Measurements from ENCODE around the gene TESK2.
"Not testable (repeated sequence)": the region's sequence is repeated elsewhere in the genome, so short reads cannot be mapped to it uniquely, and the experiment has no call there.

Gene TESK2

GRCh38 chr1:45467353-45467752 is 23.6 kb downstream of the TESK2 start:
- not testable (repeated sequence) for DNase-seq

GRCh38 chr1:45465277-45465676 is 25.7 kb downstream of the TESK2 start:
- no peak for DNase-seq

- no peak for DNase-seq
Observed at GRCh38 chr1:45458894-45459293, 32.1 kb downstream of the TESK2 start.

- DNase-seq = no peak
Observed at GRCh38 chr1:45456531-45456930, 34.4 kb downstream of the TESK2 start.

DNA sequence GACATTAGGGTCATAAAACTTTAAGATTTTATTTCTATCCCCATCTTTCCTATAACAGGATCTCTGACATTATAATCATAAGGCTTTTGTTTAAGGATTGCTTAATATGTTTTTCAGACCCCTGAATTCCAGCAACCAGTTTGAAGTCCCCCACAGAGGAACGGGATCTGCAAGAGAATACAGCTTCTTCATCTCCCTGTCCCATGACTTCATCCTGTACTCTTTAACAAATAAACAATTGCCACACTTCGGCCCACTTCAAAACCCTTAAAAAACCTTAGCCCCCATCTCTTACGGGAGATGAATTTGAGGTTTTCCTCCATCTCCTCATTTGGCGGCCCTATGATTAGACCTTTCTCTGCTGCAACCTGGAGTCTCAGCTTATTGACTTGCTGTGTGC is 35.8 kb downstream of the TESK2 start:
- DNase-seq = no peak

DNA sequence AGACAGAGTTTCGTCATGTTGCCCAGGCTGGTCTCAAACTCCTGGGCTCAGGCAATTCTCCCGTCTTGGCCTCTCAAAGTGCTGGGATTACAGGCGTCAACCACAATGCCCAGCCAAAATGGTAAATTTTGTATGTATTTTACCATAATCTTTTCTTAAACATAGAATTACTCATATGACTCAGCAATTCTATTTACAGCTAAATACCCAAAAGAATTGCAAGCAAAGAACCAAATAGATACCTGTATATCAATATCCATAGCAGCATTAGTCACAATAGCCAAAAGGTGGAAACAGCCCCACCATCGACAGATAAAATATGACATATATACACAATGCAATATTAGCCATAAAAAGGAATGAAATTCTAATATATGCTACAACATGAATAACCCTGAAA is 36.5 kb downstream of the TESK2 start:
- no peak for DNase-seq

GRCh38 chr1:45452503-45452902 is 38.5 kb downstream of the TESK2 start:
- DNase-seq = no peak

GRCh38 chr1:45448357-45448756 is 42.6 kb downstream of the TESK2 start:
- no peak for DNase-seq

DNA sequence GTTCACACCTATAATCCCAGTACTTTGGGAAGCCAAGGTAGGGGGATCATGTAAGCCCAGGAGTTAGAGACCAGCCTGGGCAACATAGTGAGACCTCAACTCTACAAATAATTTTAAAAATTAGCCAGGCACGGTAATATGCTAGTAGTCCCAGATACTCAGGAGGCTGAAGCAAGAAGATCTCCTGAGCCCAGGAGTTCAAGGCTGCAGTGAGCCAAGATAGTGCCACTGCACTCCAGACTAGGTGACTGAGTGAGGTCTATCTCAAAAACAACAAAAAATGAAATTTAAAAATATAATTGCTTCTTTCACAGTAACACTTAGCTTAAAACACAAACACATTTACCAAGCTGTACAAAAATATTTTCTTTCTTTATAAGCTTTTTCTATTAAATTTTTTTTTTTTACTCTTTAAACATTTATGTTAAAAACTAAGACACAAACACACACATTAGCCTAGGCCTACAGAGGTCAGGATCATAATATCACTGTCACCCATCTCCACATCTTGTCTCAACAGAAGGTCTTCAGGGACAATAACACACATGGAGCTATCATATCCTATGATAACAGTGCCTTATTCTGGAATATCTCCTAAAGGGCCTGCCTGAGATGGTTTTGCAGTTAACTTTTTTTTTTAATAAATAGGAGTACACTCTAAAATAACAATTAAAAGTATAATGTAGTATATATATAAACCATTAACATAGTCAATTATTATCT is 43.9 kb downstream of the TESK2 start:
- no peak for DNase-seq

- DNase-seq = no peak
Observed at GRCh38 chr1:45446530-45446929, 44.4 kb downstream of the TESK2 start.

- DNase-seq = no peak
Observed at GRCh38 chr1:45444609-45445131, 46.3 kb downstream of the TESK2 start.

- no peak for DNase-seq
Observed at GRCh38 chr1:45443580-45444446, 47.1 kb downstream of the TESK2 start.

- DNase-seq = no peak
Observed at GRCh38 chr1:45442272-45442671, 48.7 kb downstream of the TESK2 start.

DNA sequence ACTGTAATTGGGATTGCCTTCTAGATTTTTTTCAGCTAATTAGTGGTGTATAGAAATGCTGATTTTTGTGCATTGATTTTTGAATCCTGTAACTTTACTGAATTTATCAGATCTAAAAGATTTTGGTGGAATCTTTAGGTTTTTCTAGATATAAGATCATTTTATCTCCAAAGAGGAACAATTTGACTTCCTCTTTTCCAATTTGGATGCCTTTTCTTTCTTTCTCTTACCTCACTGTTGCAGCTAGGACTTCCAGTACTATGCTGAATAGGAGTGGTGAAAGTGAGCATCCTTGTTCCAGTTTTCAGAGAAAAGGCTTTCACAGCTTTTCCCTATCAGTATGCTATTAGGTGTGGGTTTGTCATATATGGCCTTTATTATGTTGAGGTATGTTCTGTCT is 53.6 kb downstream of the TESK2 start:
- DNase-seq = no peak

DNA sequence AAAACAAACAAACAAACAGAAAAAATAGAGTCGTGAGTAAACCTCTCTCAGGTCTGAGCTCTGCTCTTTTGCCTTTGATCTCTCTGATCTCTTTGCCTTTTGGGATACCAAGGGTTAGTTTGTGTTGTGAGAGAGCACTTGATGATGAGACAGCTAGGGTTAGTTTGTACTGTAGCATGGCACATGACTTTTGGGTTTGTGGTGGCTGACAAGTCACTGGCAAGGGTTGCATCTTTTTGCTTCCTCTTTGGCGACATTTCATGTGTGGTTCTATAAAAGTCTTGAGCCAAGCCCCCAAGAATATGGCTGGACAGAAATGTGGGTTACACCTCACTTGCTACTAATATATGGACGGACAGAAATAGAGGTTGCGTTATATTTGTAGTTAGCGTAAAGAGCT is 60.5 kb downstream of the TESK2 start:
- no peak for DNase-seq

DNA sequence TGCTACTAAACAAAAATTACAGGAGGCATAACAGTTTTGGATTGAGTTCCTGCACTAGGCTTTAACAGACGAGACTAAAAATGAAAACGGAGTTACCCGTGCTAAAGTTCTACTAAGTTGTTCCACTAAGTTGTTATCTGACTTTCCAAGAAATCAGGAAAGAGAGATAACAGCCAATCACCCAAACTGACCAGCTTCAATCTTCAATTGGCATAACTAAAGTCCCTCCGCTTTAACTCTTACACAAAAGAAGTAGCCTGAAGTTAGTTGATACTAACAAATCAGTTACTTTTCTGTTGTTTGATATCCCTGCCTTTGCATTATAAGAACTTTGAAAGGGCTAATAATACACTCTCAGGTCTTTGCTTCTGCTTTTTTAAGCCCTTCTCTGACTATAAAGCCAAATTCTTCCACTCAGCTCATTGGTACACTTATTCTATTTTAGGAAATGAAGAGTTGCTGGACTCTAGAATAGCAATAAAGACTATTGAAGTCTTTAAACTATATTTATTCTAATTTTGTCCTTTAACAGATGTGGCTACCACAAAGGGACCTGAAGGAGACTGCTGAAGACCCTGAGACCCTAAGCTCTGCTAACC is 61.3 kb downstream of the TESK2 start:
- no peak for DNase-seq

- no peak for DNase-seq
Observed at GRCh38 chr1:45423906-45424678, 66.9 kb downstream of the TESK2 start.

GRCh38 chr1:45421935-45422334 is 69.0 kb downstream of the TESK2 start:
- DNase-seq = no peak

DNA sequence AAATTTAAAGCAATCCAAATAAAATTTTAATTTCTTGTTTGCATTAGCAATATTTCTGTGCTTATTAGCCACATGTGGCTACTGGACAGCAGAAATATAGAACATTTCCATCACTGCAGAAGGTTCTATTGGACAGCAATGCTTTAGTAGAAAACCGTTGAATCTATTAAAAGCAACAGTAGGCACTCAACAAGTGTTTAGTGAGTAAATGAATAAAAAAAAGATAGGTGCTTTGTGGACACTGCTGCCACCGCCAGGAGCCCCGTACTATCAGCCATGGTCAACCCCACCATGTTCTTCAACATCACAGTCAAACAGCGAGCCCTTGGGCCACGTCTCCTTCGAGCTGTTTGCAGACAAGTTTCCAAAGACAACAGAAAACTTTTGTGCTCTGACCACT is 76.2 kb downstream of the TESK2 start:
- no peak for DNase-seq

- DNase-seq = no peak
Observed at GRCh38 chr1:45412899-45413298, 78.1 kb downstream of the TESK2 start.

GRCh38 chr1:45411510-45411899 is 79.5 kb downstream of the TESK2 start:
- DNase-seq = no peak

GRCh38 chr1:45410850-45411509 is 80.0 kb downstream of the TESK2 start:
- DNase-seq = no peak
